Measurements from ENCODE around the gene TNFAIP8L2. TPM values are rescaled to one million over a fixed set of nuclear protein-coding genes. Genes with fewer than 3 reads are reported as not detected.

The TNFAIP8L2 gene
- total RNA-seq, 1 experiment from 2014 or later, result not detected

DNA sequence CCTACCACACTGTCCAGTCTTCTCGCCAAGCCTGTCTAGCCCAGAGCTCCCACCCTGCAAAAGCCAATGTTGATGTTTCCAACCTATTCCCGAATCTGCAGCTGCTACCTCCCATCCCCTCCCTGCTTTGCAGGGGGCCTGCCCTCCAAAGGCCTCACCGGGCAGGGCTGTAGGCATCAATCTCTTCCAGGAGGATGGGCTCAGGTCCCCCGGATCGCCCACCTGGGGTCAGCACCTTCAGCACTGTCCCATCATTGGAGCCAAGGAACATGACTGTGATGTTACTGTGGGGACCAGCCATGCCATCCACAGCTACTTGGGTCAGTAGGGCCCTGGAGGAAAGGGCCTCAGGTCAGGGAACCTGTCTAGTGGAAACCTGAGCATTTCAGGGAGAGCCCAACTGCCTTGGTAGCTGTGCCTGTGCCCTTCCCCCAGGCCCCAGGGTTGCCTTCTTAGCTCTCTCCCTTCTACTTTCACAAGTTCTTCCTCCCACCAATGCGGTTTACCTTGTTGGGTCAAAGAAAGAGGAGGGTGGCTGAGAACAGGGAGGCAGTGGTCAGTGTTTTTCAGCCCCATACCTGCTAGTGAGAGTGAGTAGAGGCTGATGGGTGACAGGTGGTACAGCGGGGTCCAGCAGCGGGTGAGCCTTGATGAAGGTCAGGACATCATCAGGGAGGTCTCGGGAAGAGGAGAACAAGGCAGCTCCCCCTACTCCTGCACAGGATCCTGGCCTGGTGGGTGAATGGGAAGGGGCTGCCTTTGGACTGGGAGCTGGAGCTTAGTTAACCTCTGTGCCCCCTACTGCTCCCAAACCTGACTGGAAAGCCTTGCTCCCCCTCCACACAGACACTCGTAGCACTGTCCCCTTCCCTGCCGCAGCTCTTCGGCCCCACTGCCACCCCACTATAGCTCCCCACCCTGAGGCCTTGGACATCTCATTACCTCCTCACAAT lies 20.7 kb upstream of the TNFAIP8L2 start:
- ChIA-PET CTCF (interaction anchor here (0.6 kb wide), 2 partner anchors 264 to 518 kb away, joined by 6 to 7 read pairs; no protein-coding TSS in a partner anchor), POLR2A (ENCODE audit: unreplicated experiment) (interaction anchor here (0.6 kb wide), 1 partner anchor 1327 kb away, joined by 3 read pairs; no protein-coding TSS in a partner anchor)

DNA sequence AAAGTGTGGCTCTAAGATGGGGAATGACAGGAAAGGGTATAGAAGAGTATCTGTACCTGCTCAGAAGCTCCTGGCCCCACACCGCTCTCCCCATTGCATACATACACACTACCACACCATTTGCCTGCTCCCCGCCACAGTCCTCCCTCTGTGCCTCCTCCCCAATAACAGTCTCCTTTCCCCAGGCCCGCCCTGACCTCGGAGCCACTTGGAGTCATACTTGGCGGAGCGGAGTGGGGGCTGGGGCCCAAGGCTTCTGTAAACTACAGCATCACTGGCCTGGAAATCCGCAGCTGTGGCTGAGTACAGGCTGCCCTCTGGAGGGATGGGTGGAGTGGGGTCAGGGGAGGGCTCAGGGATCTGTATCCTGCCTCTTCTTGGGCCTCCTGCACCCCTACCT lies 18.7 kb upstream of the TNFAIP8L2 start:
- no peaks in the 10 kb centered on the region for H3K4me1 ChIP-seq (replicated peaks; ENCODE audit: insufficient read depth)
- H3K36me3 ChIP-seq (ENCODE audit: low read depth), result no peaks in the 10 kb centered on the region
- intact Hi-C loops (cut with micrococcal nuclease; ENCODE audit: unreplicated experiment), result no loop called here
- H3K27ac ChIP-seq, result no peak overlapping the region
- no peaks in the 10 kb centered on the region for H3K9me2 ChIP-seq (ENCODE audit: insufficient read depth)
- no peaks in the 10 kb centered on the region for H4K20me1 ChIP-seq (ENCODE audit: insufficient read depth)
- ChIA-PET CTCF (no interaction called here), POLR2A (ENCODE audit: unreplicated experiment) (no interaction called here)
- no peaks in the 10 kb centered on the region for H3K79me2 ChIP-seq (ENCODE audit: low read depth)
- no TSS peak for BruUV-seq (replicated peaks)
- no peak for TF ChIP-seq EZH2 (IDR thresholded peaks at IDR 0.05; ENCODE audit: low read depth)
- TF ChIP-seq, protein P1, sequence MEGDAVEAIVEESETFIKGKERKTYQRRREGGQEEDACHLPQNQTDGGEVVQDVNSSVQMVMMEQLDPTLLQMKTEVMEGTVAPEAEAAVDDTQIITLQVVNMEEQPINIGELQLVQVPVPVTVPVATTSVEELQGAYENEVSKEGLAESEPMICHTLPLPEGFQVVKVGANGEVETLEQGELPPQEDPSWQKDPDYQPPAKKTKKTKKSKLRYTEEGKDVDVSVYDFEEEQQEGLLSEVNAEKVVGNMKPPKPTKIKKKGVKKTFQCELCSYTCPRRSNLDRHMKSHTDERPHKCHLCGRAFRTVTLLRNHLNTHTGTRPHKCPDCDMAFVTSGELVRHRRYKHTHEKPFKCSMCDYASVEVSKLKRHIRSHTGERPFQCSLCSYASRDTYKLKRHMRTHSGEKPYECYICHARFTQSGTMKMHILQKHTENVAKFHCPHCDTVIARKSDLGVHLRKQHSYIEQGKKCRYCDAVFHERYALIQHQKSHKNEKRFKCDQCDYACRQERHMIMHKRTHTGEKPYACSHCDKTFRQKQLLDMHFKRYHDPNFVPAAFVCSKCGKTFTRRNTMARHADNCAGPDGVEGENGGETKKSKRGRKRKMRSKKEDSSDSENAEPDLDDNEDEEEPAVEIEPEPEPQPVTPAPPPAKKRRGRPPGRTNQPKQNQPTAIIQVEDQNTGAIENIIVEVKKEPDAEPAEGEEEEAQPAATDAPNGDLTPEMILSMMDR (conservative IDR thresholded peaks at IDR 0.05), result no peak
- no peak overlapping the region for H2AFZ ChIP-seq
- DNase-seq, result no peak
- no peaks in the 10 kb centered on the region for H3K27me3 ChIP-seq (ENCODE audit: insufficient read depth, low read depth)
- no peak overlapping the region for H3K4me2 ChIP-seq
- no peak overlapping the region for H3K4me3 ChIP-seq
- no peaks in the 10 kb centered on the region for H3F3A ChIP-seq (ENCODE audit: insufficient read depth, low read depth)
- no peaks in the 10 kb centered on the region for H3K9me3 ChIP-seq (ENCODE audit: insufficient read depth, low read depth)

More for the DNA sequence above, 20.7 kb upstream of the TNFAIP8L2 start:
- intact Hi-C loops (cut with micrococcal nuclease; ENCODE audit: unreplicated experiment), result no loop called here
- Histone ChIP-seq H3K9me2 (ENCODE audit: insufficient read depth) (no peaks in the 10 kb centered on the region), H3K4me1 (replicated peaks; ENCODE audit: insufficient read depth) (no peaks in the 10 kb centered on the region), H4K20me1 (ENCODE audit: insufficient read depth) (no peaks in the 10 kb centered on the region), H3K9me3 (ENCODE audit: insufficient read depth, low read depth) (no peaks in the 10 kb centered on the region), H3K4me2 (no peak overlapping the region), H3K27ac (no peak overlapping the region), H3K79me2 (ENCODE audit: low read depth) (no peaks in the 10 kb centered on the region), H3K27me3 (ENCODE audit: insufficient read depth, low read depth) (peaks cover 14% of the 10 kb centered on the region; the same call in 1 of the 2 replicates), H3F3A (ENCODE audit: insufficient read depth, low read depth) (no peaks in the 10 kb centered on the region), H3K4me3 (no peak overlapping the region), H3K36me3 (ENCODE audit: low read depth) (no peaks in the 10 kb centered on the region), H2AFZ (no peak overlapping the region)
- TF ChIP-seq EZH2 (IDR thresholded peaks at IDR 0.05; ENCODE audit: low read depth), result no peak
- TF ChIP-seq, protein P1 (conservative IDR thresholded peaks at IDR 0.05), result no peak
- no TSS peak for BruUV-seq (replicated peaks)
- no peak for DNase-seq

DNA sequence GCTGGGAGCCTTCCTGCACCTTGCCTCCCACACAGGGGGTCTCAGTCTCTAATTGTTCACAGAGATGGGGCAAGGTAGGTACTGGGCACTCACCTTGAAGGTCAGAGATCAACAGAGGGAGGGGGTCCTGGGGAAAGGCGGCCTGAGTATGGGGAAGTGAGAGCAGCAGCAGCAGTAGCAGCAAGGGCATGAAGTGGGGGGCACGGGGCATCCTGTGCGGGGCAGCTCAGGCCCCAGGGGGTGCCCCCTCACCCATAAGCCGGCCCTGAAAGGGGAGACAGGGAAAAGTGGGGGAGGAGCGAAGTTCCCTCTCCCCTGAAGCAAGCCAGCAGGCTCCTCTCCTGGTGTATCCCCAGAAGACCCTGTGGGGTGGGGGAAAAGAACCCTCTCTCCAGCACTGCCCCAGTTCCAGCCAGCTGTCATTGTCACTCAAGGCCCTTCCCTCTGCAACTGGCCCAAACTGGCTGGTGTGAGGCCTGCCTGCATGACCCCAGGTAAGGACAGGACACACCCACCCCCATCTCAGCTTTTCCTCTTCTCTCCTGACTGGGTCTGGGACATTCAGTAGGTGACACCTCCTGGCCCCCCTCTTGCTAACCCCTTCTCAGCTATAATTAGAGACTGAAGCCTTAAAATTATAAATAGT lies 13.9 kb upstream of the TNFAIP8L2 start:
- CTCF ChIA-PET, result interaction anchor here (1.2 kb wide), 1 partner anchor 11 kb away, joined by 3 read pairs; no protein-coding TSS in a partner anchor
- intact Hi-C loops (cut with micrococcal nuclease; ENCODE audit: unreplicated experiment), result no loop called here

More for the DNA sequence above, 13.9 kb upstream of the TNFAIP8L2 start:
- no peaks in the 10 kb centered on the region for H3K36me3 ChIP-seq (ENCODE audit: low read depth)
- no peaks in the 10 kb centered on the region for H3K9me3 ChIP-seq (ENCODE audit: insufficient read depth, low read depth)
- H3K4me2 ChIP-seq, result no peak overlapping the region
- no peak overlapping the region for H3K4me3 ChIP-seq
- TF ChIP-seq EZH2 (IDR thresholded peaks at IDR 0.05; ENCODE audit: low read depth), result no peak
- TF ChIP-seq, protein P1 (conservative IDR thresholded peaks at IDR 0.05), result no peak
- H3K79me2 ChIP-seq (ENCODE audit: low read depth), result no peaks in the 10 kb centered on the region
- no peaks in the 10 kb centered on the region for H3F3A ChIP-seq (ENCODE audit: insufficient read depth, low read depth)
- H3K4me1 ChIP-seq (replicated peaks; ENCODE audit: insufficient read depth), result peaks cover 5% of the 10 kb centered on the region
- no peak overlapping the region for H3K27ac ChIP-seq
- DNase-seq, result no peak
- no TSS peak for BruUV-seq (replicated peaks)
- no peak overlapping the region for H2AFZ ChIP-seq
- POLR2A ChIA-PET (ENCODE audit: unreplicated experiment), result interaction anchor here (0.5 to 0.7 kb wide), 2 partner anchors 11 to 16 kb away, joined by 3 read pairs; no protein-coding TSS in a partner anchor
- H3K27me3 ChIP-seq (ENCODE audit: insufficient read depth, low read depth), result no peaks in the 10 kb centered on the region
- no peaks in the 10 kb centered on the region for H3K9me2 ChIP-seq (ENCODE audit: insufficient read depth)
- H4K20me1 ChIP-seq (ENCODE audit: insufficient read depth), result no peaks in the 10 kb centered on the region
